Stimulated activated CD8-positive, alpha-beta memory T cell treated with anti-CD3 and anti-CD28 coated beads, Interleukin-15, amount 100 ng/mL, for 1 hour (primary cell): ENCODE results near the gene FBLL1.
"Not testable (repeated sequence)": the region's sequence is repeated elsewhere in the genome, so short reads cannot be mapped to it uniquely, and the experiment has no call there.

Source experiments
- DNase-seq: peaks from one replicate; pipeline ENCODE4 v3.0.0-alpha.2; 2020; ENCODE audit warnings: low read depth

The FBLL1 gene

GRCh38 chr5:168528521-168529373, at the start of gene FBLL1:
TSS of gene FBLL1 (plus strand) at chr5:168529305. CDS start at chr5:168529505, 200 bp downstream.
- DNase-seq: peak; percentile 3

DNA sequence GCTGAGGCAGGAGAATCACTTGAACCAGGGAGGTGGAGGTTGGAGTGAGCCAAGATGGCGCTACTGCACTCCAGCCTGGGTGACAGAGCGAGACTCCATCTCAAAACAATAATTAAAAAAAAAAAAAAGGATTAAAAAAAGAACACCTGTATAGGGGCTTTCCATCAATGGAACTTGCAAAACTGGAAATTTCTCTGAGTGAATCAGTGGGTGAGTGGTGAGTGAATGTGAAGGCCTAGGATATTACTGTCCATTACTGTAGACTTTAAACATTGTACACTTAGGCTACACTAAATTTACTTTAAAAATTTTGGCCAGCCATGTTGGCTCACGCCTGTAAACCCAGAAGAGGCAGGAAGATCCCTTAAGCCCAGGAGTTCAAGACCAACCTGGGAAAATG, 48.5 kb upstream of the FBLL1 start:
- no peak for DNase-seq

DNA sequence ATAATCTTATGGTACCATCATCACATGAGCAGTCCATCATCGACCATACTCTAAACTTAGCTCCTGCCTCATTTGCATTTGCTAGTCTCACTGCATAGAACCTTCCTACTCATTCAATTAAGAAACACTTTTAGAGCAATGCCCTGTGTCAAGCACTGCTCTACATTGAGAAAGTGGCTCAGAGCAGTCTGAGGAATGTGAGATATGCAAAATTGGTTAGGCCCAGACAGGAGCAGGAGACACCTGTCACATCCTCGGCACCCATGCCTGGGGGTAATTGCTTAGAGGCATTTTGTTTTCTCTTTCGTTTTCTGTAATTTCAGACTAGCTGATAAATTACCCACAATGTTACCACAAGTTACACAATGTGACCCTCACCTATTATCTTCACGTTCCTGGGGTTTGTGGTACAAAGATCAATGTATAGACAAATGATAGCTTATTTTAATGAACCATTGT, 47.7 kb upstream of the FBLL1 start:
- DNase-seq: no peak

GRCh38 chr5:168482361-168482760, 46.7 kb upstream of the FBLL1 start:
- no peak for DNase-seq

DNA sequence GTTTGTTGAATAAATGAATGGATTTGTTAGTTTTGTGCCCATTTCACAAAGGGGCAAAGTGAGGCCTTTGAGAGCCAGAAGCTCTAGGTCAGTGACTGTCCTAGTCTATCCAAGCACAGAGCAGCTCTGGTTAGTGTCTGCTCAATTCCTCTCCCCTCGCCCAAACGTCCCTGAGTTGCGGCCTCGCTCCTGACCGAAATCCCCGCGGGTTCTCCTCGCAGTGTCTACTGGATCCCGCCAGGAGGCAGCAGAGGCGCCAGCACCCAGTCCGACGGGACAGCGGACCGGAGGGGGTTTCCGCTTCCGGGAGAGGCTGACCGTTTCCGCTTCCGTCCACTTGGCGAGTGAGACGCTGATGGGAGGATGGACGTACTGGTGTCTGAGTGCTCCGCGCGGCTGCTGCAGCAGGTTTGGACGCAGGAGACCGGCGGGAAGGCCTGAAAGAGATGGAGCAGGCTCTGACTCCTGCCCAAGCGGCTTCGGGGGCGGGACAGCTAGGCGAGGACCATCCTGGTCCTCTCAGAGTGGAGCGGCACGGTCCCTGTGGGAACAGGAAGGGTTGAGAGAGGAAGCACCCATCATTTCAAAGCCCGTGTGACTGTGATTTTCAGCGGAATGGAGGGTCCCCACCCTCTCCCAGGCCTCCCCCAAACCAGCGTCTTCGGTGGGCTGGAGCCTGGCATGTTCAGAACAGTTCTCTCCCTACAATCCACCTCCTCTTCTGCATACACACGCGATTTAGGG, 42.8 kb upstream of the FBLL1 start, which contains the start of gene RARS1:
TSS of gene RARS1 (plus strand) at position 336 of the 744 bp plus-strand sequence. CDS start at position 364, 28 bp downstream.
- DNase-seq: peak; percentile 82

GRCh38 chr5:168489059-168489458, 40.0 kb upstream of the FBLL1 start:
- DNase-seq: no peak

DNA sequence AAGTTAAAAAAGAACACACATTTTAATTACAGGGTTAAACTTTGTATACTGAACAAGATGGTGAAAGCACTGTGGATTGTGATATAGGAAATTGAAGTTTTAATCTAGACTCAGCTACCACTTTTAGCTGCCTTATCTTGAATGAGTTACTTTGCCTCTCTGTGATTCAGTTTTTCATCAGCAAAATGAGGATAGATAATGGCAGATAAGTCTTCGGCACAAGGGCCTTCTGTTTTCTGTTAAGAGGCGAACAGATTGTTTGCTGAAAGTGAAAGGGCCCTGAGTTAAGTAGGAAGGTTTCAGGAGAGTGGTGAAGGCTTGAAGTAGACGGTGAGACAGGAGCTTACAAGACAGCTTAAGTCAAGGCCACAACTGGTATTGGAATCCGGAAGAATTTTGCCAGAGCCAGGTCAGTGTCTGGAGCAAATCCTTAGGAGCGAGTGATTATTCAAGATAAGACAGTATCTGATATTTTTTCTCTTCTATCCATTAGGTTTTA, 35.0 kb upstream of the FBLL1 start:
- DNase-seq: no peak

DNA sequence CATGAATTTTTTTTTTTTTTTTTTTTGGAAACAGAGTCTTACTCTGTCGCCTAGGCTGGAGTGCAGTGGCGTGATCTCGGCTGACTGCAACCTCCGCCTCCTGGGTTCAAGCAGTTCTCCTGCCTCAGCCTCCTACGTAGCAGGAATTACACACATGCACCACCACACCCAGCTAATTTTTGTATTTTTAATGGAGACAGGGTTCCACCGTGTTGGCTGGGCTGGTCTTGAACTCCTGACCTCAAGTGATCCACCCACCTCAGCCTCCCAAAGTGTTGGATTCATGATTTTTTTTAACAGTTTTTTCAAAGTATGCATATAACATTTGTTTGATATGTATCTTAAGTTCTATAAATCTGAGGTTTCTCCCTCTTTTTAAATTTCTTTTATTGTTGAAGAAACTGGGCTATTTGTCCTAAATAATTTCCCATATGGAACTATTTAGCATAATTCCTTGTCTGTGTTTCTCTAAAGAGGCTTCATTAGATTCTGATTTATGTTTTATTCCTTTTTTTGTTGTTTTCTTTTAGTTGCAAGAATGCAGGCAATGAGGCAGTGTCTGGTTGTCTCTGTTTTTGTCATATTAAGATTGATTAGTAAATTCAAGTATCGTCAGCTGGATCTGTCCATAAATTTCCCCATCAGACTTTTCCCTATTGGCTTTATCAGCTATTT, 26.4 kb upstream of the FBLL1 start:
- no peak for DNase-seq

GRCh38 chr5:168513861-168514428, 15.2 kb upstream of the FBLL1 start:
- DNase-seq: no peak

- no peak for DNase-seq
These were observed 3.2 kb upstream of the FBLL1 start for GRCh38 chr5:168525856-168526255.

DNA sequence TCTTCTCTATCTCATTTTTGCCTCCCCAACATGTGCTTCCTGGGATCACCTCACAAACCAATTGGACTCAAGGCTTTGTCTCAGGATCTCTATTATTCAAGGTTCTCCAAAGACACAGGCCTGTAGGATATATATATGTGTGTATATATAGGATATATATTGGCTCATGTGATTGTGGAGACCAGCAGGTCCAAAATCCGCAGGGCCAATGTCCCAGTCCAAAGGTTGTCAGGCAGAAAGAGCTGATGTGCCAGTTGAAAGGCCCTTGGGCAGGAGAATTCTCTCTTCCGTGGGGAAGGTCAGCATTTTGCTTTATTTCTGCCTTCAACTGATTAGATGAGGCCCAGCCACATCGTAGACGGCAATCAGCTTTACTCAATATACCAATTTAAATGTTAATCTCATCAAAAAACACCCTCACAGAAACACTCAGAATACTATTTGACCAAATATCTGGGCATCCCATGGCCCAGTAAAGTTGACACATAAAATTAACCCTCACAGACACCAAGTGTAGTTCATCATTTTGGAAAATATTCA, 1.3 kb upstream of the FBLL1 start:
- no peak for DNase-seq

GRCh38 chr5:168529374-168530234, 499 bp downstream of the FBLL1 start:
- DNase-seq: no peak

DNA sequence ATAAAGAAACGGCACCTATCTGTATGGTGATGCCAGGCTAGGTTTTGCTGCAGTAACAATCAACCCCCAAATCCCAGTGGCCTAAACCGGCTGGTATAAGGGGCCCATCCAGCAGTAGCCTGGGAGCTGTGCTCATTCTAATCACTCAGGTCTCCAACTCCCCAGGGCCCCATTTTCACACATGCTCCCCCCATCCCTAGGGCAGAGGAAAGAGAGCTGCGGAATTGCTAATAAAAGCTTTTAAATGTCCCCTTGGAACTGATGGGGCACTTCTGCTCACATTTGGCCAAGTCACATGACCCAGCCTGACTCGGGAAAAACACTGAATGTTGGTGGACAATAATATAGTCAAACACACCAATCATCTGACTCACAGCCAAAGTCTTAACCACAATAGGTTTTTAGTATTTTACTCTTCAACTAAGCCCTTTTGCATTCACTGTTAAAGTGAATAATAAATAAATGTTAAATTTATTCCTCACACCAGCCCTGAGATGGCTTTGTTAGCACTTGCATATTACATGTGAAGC, 1.6 kb downstream of the FBLL1 start:
- no peak for DNase-seq

DNA sequence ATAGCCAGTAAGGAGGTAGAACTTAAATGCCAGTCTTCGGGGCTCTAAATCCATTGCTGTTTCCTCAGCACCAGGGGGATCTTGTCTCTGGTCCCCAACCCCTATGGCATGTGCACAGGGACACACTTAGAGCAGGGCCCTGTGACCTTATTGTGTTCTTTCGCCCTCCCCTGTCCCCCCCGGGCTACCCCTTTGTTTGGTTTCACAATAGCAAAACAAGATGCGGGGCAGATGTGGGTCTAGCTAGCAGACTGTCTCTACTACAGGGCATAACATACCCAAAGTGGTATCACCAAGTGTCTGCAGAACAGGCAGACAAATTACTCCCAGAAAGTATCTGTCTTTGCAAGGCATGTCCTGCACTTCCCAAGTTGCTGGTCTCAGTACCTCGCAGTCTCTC, 2.1 kb downstream of the FBLL1 start:
- no peak for DNase-seq

GRCh38 chr5:168531987-168532864, 3.1 kb downstream of the FBLL1 start:
- no peak for DNase-seq

DNA sequence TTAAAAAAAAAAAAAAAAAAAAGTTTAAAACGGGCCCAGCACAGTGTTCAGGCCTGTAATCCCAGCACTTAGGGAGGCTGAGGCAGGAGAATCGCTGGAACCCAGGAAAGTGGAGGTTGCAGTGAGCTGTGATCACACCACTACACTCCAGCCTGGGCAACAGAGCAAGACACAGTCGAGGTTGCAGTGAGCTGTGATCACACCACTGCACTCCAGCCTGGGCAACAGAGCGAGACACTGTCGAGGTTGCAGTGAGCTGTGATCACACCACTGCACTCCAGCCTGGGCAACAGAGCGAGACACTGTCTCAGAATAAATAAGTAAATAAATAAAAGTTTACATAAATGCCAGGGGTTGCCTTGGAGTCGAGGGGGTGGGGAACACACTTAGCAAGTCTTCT, 5.2 kb downstream of the FBLL1 start:
- not testable (repeated sequence) for DNase-seq

GRCh38 chr5:168537176-168537575, 8.1 kb downstream of the FBLL1 start:
- DNase-seq: no peak

- no peak for DNase-seq
These were observed 20.4 kb downstream of the FBLL1 start for GRCh38 chr5:168549554-168549953.

DNA sequence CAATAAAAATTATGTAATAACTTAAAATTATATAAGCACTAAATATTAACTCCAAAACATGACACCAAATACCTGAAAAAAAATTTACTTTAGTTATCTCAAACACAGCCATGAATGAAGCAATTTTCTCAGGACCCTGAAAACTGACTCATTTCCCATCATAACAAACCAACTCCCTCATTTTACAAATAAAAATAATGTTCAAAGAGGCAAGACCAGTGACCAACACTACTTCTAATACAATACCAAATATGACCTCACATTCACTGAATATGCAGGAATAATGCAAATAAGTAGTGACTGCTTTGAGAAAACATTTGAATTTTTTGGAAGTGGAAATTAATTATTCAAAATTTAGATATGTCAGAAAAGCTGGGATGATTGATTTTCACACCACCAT, 21.6 kb downstream of the FBLL1 start:
- DNase-seq: no peak
